Activated CD8-positive, alpha-beta T cell treated with anti-CD3 and anti-CD28 coated beads for 36 hours (primary cell): ENCODE data around the gene VCAN. TPM values are rescaled to one million over a fixed set of nuclear protein-coding genes. Genes with fewer than 3 reads are reported as not detected.

Source experiments
- ATAC-seq: fragments of 200-7000 bp; cut with Tn5 transposase; one replicate; pipeline ENCODE4 v1.10.0; 2021; ENCODE audit warnings: mild to moderate bottlenecking, moderate library complexity
- CTCF ChIA-PET: fragments of 350-600 bp; sonication (Branson Sonifier 250); formaldehyde crosslinking; loops from one replicate; lab custom pipeline; 2021; ENCODE audit warnings: antibody characterized with exemption; lab: Charles Lee
- POLR2A ChIA-PET: fragments of 350-600 bp; sonication (Branson Sonifier 250); formaldehyde crosslinking; loops from one replicate; lab custom pipeline; 2021; ENCODE audit warnings: antibody characterized with exemption; lab: Charles Lee
- DNase-seq: peaks from one replicate; pipeline ENCODE4 v3.0.0-alpha.2; 2020
- H3K27ac Mint-ChIP-seq: one replicate; pipeline ENCODE4 v1.8.0; 2021; ENCODE audit warnings: mild to moderate bottlenecking, mixed read lengths
- H3K27me3 Mint-ChIP-seq: one replicate; pipeline ENCODE4 v1.8.0; 2021; ENCODE audit warnings: mixed read lengths
- H3K36me3 Mint-ChIP-seq: one replicate; pipeline ENCODE4 v1.8.0; 2021; ENCODE audit warnings: low read depth, mixed read lengths
- H3K4me1 Mint-ChIP-seq: one replicate; pipeline ENCODE4 v1.8.0; 2021; ENCODE audit warnings: low read depth, mixed read lengths
- H3K4me3 Mint-ChIP-seq: one replicate; pipeline ENCODE4 v1.8.0; 2021; ENCODE audit warnings: mild to moderate bottlenecking, moderate library complexity, mixed read lengths
- H3K9me3 Mint-ChIP-seq: one replicate; pipeline ENCODE4 v1.8.0; 2021; ENCODE audit warnings: mixed read lengths
- intact Hi-C: fragments of 100-400 bp; cut with micrococcal nuclease; formaldehyde crosslinking; loops from one replicate; pipeline ENCODE4 v1.10.0; 2022
- total RNA-seq, 2 experiments: library from RNA; stranded (reverse); gene quantifications; one replicate each; pipeline ENCODE4 v1.2.3, GENCODE V29; 2021
- TF ChIP-seq, protein P1 (sequence below): fragments of 200-600 bp; IDR thresholded peaks from one replicate; pipeline ENCODE4 v1.8.0; 2022; ENCODE audit warnings: antibody characterized with exemption, mild to moderate bottlenecking

Gene VCAN
- total RNA-seq, 2 experiments from 2014 or later, result not detected

DNA sequence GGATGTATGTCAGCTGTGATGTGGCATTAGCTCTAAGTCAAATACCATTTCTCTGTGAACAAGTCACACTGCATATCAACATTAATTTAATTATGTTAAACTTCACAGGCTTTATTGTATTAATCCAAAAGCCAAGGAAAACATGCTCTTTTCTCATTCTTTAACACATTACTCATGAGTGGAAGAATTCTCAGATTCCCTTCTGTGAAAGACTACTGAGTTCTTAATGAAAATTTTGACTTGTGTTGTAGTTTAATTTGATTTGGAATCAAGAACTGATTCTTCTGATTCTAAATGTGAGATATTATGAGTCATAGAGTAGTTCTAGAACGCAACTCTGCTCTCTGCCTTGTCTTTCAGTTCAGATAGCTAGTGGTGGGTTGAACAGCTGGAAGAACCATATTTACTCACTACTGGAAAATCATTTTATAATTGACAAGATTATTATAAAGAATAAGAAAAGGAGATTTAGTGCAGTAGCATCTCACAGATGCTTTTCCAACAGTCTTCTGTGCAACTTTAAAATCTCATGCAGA lies 90.6 kb downstream of the VCAN start:
- ATAC-seq, result no peak
- Mint-ChIP-seq H3K4me1 (no peaks in the 10 kb centered on the region), H3K4me3 (no peak overlapping the region), H3K9me3 (no peaks in the 10 kb centered on the region), H3K36me3 (no peaks in the 10 kb centered on the region), H3K27me3 (peaks cover 7% of the 10 kb centered on the region), H3K27ac (no peak overlapping the region)
- intact Hi-C loops, result loop anchor here (5.0 to 10.0 kb wide), 2 partner anchors 917 to 1210 kb away; no protein-coding TSS in a partner anchor
- ChIA-PET POLR2A (no interaction called here), CTCF (interaction anchor here (1.3 to 2.1 kb wide), 8 partner anchors 10 to 1250 kb away, joined by 3 to 9 read pairs (median 3); no protein-coding TSS in a partner anchor)
- TF ChIP-seq, protein P1, sequence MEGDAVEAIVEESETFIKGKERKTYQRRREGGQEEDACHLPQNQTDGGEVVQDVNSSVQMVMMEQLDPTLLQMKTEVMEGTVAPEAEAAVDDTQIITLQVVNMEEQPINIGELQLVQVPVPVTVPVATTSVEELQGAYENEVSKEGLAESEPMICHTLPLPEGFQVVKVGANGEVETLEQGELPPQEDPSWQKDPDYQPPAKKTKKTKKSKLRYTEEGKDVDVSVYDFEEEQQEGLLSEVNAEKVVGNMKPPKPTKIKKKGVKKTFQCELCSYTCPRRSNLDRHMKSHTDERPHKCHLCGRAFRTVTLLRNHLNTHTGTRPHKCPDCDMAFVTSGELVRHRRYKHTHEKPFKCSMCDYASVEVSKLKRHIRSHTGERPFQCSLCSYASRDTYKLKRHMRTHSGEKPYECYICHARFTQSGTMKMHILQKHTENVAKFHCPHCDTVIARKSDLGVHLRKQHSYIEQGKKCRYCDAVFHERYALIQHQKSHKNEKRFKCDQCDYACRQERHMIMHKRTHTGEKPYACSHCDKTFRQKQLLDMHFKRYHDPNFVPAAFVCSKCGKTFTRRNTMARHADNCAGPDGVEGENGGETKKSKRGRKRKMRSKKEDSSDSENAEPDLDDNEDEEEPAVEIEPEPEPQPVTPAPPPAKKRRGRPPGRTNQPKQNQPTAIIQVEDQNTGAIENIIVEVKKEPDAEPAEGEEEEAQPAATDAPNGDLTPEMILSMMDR, result no peak
- no peak for DNase-seq

DNA sequence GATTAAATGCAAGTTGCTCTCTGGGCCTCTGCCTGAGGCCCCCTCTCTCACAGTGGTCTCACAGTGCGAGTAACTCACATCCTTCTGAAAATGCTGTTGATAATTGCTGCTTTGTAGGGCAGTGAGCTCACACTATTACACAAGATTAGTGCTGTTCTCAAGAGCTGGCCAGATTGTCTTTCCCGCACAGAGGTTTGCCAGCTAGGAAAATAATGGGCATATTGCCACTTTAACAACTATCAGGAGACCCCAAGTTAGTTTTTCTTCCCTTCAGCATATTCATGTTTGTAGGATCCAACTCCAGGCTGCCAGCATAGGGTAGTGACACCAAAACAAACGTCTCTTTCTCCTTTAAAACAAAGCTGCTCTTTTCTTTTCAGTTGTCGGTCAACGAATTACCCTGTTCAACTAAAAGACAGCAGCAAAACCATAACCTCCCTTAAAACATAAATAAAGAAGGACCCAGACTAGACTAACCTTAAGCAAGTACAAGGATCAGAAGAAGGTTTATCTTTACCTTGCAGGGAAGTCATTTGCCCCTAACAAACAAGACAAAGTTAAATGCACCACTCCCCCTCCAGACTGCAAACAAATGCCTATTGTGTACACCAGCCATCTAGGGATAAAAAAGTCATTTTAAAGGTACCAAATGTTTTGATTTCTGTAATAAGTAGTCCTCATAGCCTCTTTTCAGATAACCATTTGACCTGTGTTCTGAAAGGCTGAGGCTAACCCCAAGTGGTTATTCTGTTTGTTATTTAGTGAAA lies 91.4 kb downstream of the VCAN start:
- ChIA-PET POLR2A (no interaction called here), CTCF (interaction anchor here (0.8 to 2.4 kb wide), 10 partner anchors 9 to 1250 kb away, joined by 3 to 9 read pairs (median 3); no protein-coding TSS in a partner anchor)
- intact Hi-C loops, result loop anchor here (5.0 to 10.0 kb wide), 2 partner anchors 918 to 1211 kb away; no protein-coding TSS in a partner anchor
- Mint-ChIP-seq H3K27me3 (peaks cover 7% of the 10 kb centered on the region), H3K9me3 (no peaks in the 10 kb centered on the region), H3K36me3 (no peaks in the 10 kb centered on the region), H3K4me1 (no peaks in the 10 kb centered on the region), H3K4me3 (no peak overlapping the region), H3K27ac (no peak overlapping the region)
- DNase-seq (no peak), ATAC-seq (no peak)
- TF ChIP-seq, protein P1, result no peak

DNA sequence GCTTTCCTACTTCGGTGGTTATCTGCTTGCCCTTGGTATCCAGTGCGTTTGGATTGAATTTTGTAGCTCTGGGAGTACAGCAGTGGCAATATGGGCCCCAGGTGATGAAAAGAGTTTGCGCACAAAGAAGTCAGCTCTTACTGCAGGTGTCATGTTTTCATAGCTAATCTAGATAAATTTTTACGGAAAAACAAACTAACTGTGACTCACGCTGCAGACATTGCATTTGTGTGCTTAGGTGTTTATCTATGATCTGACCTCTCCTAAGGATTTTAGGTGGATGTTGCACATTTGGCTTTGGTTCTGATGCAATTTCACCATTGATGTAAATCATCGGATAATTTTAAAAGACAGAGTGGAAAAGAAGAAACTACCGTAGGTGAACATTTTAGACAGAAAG lies 92.1 kb downstream of the VCAN start:
- intact Hi-C loops, result loop anchor here (5.0 to 10.0 kb wide), 2 partner anchors 919 to 1211 kb away; no protein-coding TSS in a partner anchor
- TF ChIP-seq, protein P1, result no peak
- ATAC-seq (no peak), DNase-seq (no peak)
- CTCF ChIA-PET, result interaction anchor here (0.8 to 2.4 kb wide), 7 partner anchors 8 to 1251 kb away, joined by 3 to 9 read pairs (median 3); no protein-coding TSS in a partner anchor
- POLR2A ChIA-PET, result no interaction called here
- Mint-ChIP-seq H3K4me3 (no peak overlapping the region), H3K27ac (no peak overlapping the region), H3K27me3 (peaks cover 12% of the 10 kb centered on the region), H3K36me3 (no peaks in the 10 kb centered on the region), H3K4me1 (no peaks in the 10 kb centered on the region), H3K9me3 (no peaks in the 10 kb centered on the region)

DNA sequence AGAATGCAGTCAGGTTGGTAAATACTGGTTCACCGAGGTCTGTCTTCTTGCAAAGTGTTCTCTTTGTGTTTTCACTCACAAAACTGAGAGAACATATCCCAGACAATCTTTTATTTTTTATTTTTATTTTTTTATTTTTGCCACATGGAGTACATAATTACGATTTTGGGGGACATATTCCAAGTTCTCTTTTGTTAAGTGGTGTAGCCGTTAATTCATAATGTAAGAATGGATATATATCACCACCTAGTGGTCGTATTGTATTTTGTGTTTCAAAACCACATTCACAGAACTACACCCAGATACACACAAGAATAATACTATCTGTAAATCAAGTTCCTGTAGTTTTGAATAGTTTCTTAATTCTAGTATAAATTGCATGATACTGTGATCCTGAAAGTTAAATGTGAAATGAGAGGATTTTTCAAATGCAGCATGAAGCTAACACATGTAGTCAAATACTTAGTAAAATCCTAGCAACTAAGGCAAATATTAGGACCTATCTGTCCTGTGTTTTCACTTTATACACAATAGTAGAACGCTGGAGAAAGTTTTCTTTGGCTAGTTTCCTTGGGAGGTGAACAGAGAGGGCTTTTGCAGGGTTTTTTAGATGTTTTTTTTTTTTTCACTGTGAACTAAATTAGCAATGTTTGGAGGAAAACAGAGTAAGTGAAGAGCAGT lies 92.7 kb downstream of the VCAN start:
- no peak for DNase-seq
- intact Hi-C loops, result loop anchor here (5.0 to 10.0 kb wide), 2 partner anchors 919 to 1212 kb away; no protein-coding TSS in a partner anchor
- H3K36me3 Mint-ChIP-seq, result no peaks in the 10 kb centered on the region

More for the DNA sequence above, 92.7 kb downstream of the VCAN start:
- no peak overlapping the region for H3K4me3 Mint-ChIP-seq
- CTCF ChIA-PET, result interaction anchor here (0.6 to 2.4 kb wide), 6 partner anchors 10 to 1233 kb away, joined by 3 to 9 read pairs (median 3); no protein-coding TSS in a partner anchor
- ATAC-seq, result no peak
- POLR2A ChIA-PET, result interaction anchor here (0.7 kb wide), 1 partner anchor 163 kb away, joined by 3 read pairs; no protein-coding TSS in a partner anchor
- TF ChIP-seq, protein P1, result peak; percentile 76
- peaks cover 13% of the 10 kb centered on the region for H3K27me3 Mint-ChIP-seq
- H3K27ac Mint-ChIP-seq, result no peak overlapping the region
- no peaks in the 10 kb centered on the region for H3K9me3 Mint-ChIP-seq
- no peaks in the 10 kb centered on the region for H3K4me1 Mint-ChIP-seq
